Measurements from ENCODE around the gene CDC42BPB.

DNA sequence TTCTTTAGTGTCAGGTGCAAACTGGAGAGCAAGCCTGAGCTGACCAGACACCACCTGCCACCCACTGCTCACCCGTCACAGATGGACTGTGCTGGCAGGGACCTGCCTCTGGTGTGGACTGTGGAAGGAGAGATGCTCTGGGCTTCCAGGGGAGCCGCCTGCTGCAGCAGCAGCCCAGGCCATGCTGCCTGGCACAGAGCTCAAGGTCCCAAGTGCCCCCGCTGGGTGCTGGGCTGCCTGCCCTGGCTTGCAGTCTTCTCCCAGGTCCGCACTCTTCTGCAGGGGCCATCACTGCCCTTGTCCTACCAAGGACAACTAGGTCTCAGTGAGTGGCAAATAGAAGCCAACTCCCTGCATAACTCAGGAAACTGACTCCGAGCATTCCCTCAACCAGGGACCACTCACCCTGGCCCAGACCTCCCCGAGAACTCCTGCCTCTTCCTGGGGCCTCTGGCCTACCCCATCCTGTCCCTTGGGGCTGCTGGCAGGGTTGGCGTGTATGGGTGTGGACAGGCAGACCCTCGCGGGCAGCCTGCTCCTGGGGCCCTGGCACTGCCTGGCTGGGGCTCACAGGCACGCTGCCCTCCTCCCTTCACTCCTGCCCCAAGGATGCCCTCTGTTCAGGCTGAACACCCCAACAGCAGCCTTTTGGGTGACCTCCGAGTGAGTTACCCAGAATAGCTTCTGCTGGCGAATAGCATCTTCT lies 125.6 kb downstream of the CDC42BPB start:
- TF ChIP-seq POLR2A (IDR thresholded peaks at IDR 0.05) (no peak), POLR2AphosphoS5 (IDR thresholded peaks at IDR 0.05) (no peak)

Data from breast epithelium (tissue), 3 donors.